PFSK-1 (cell line): Measurements from ENCODE around the gene SLC9A9.

Experiments used
- FOXP2 ChIP-seq: optimal IDR thresholded peaks from 2 replicates; pipeline ENCODE3; 2011; ENCODE audit warnings: borderline replicate concordance, control low read depth, inconsistent platforms; ENCODE audit not compliant: insufficient read depth; ENCODE audit errors: extremely low read length, extremely low read depth
- POLR2AphosphoS5 ChIP-seq: IDR thresholded peaks from 2 replicates; pipeline ENCODE4 v1.6.1; 2012; ENCODE audit warnings: low read depth, mild to moderate bottlenecking, control low read depth, low read length, moderate library complexity
- REST ChIP-seq, 2 experiments: IDR thresholded peaks; 2 replicates each; pipeline versions ENCODE4 v1.6.1 to v1.8.0; 2011 to 2012; ENCODE audit warnings: low read depth in 2 of 2, low read length in 2 of 2, control low read depth in 1 of 2, inconsistent platforms in 1 of 2, mild to moderate bottlenecking in 1 of 2, moderate library complexity in 1 of 2; ENCODE audit not compliant: insufficient read depth in 1 of 2
- SIN3A ChIP-seq: IDR thresholded peaks from 2 replicates; pipeline ENCODE4 v1.6.1; 2012; ENCODE audit warnings: mild to moderate bottlenecking, low read length, moderate library complexity, borderline replicate concordance; ENCODE audit not compliant: insufficient read depth
- TAF1 ChIP-seq: IDR thresholded peaks from 2 replicates; pipeline ENCODE4 v1.6.1; 2012; ENCODE audit warnings: low read length, control low read depth, borderline replicate concordance; ENCODE audit not compliant: insufficient read depth

Gene SLC9A9

GRCh38 chr3:143612541-143612940, 235.7 kb downstream of the SLC9A9 start:
- TF ChIP-seq SIN3A = no peak
- TF ChIP-seq REST (IDR thresholded peaks at IDR 0.05; ENCODE audit: insufficient read depth in 1 of 2, low read depth in 2 of 2, low read length in 2 of 2) = no peak
- no peak for TF ChIP-seq TAF1
- no peak for TF ChIP-seq POLR2AphosphoS5
- TF ChIP-seq FOXP2 = no peak

- TF ChIP-seq FOXP2 (no peak), REST (IDR thresholded peaks at IDR 0.05; ENCODE audit: insufficient read depth in 1 of 2, low read depth in 2 of 2, low read length in 2 of 2) (no peak), TAF1 (no peak), POLR2AphosphoS5 (no peak), SIN3A (no peak)
These were observed 239.3 kb downstream of the SLC9A9 start for GRCh38 chr3:143608966-143609365.

- TF ChIP-seq REST (IDR thresholded peaks at IDR 0.05; ENCODE audit: insufficient read depth in 1 of 2, low read depth in 2 of 2, low read length in 2 of 2) (no peak), FOXP2 (no peak), POLR2AphosphoS5 (no peak), TAF1 (no peak), SIN3A (no peak)
These were observed 242.9 kb downstream of the SLC9A9 start for GRCh38 chr3:143605233-143605950.

GRCh38 chr3:143604402-143605185, 243.7 kb downstream of the SLC9A9 start:
- TF ChIP-seq REST (IDR thresholded peaks at IDR 0.05; ENCODE audit: insufficient read depth in 1 of 2, low read depth in 2 of 2, low read length in 2 of 2) (no peak), TAF1 (no peak), FOXP2 (no peak), POLR2AphosphoS5 (no peak), SIN3A (no peak)
